HG02588 (cell line): ENCODE measurements around the gene COASY.
A peak's percentile ranks its signal among the peaks of the same experiment; 100 is the strongest.

Experiments
- ATAC-seq: cut with Tn5 transposase; IDR thresholded peaks from one replicate; pipeline ENCODE4 v1.9.1; 2021; ENCODE audit warnings: mild to moderate bottlenecking, moderate library complexity; ENCODE audit not compliant: unreplicated experiment

Gene COASY

DNA sequence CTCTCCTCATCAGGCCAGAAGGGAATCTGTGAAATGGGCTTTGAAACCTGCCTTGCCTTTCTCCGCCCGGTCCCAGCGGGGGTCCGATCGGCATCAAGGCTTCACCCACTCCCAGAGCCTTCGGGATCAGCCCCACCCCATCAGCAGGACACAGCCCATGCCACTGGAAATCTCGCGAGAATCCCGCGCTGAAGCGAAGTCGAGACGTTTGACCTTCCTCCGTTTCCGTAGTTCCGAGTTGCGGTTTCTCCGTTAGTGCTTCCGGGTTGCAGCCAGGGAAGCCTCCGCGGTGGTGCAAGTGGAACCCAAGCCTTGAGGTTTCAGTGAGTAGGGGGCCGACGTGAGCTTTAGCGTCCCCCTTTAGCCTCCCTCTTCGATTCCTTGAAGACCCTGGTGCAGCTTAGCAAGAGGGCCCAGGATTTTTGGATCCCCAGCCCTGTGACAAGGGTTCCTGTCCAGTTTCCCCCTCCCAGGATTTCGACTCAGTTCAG lies at the start of gene COASY:
Gene COASY, plus strand, starts transcription at position 252 of the 491 bp plus-strand sequence. CDS start 475 bp downstream, outside the sequence.
- ATAC-seq: peak; percentile 52

DNA sequence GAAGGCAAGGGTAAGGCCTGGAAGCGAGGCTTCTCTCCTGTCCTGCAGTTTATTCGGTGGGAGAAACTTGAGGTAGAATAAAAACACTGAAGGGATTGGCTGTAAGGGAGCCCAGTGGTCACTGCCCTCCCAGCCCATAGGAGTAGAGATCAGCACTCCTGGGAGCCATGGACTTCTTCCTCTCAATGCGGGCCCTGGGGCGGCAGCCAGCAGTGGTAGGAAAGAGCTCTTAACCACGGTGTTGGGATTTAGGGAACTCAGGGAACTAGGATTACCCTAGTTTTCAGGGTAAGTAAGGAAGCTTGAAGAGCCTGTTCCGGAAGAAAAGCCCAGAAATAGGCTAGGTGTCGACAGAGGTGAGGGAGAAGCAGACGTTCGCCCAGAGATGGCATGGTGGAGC lies 49.7 kb upstream of the COASY start:
- ATAC-seq: no peak

DNA sequence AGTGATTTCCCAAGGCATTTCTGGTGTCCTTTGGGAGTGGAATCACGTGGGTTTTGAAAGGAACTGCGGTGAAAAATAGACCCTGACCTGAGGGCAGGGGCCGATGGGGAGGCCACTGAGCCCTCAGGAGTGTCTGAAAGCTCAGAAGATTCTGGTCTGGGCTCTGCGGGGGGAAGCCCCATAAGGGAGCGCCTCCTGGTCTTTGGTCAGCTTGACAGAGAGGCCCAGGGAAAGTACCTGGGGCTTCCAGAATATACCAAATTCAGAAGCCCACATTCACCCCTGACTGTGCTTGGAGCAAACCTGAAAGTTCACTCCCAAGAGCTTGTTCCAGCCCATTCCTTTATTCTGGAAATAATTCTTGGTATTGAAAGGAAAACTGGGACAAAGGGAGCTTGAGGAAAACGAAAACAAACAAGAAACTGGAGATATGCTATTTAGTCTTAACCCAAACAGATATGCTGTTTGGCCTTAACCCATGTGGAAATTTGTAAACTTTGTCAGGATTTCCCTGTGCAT lies 49.2 kb upstream of the COASY start:
- ATAC-seq: no peak

DNA sequence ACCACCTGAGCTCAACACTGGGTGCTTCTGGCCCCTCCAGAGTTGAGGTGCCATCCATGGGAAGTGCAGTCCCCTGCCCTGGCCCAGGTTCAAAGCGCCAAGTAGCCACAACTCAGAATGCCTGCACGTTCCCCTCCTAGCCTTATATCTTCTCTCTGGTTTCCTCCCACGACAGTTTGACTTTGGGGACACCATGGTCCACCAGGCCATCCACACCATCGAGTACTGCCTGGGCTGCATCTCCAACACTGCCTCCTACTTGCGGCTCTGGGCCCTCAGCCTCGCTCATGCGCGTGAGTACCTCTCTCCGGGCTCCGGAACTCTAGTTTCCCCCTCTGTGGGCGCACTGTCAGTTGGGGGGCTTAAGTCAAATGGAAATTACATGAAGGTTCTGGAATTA lies 48.3 kb upstream of the COASY start:
- ATAC-seq: no peak

DNA sequence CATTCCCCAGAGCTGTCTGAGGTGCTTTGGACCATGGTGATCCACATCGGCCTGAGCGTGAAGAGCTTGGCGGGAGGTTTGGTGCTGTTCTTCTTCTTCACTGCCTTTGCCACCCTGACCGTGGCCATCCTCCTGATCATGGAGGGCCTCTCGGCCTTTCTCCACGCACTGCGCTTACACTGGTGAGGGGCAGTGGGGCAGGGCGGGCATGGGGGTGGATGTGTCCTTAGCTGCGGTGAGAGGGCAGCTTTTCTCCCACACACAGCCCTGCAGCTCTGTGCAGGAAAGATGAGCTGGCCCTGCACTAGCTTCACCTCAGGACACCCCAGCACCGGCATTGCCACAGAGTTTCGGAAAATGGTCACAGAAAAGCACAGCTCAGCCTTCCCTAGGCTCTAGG lies 47.7 kb upstream of the COASY start:
- ATAC-seq: no peak

DNA sequence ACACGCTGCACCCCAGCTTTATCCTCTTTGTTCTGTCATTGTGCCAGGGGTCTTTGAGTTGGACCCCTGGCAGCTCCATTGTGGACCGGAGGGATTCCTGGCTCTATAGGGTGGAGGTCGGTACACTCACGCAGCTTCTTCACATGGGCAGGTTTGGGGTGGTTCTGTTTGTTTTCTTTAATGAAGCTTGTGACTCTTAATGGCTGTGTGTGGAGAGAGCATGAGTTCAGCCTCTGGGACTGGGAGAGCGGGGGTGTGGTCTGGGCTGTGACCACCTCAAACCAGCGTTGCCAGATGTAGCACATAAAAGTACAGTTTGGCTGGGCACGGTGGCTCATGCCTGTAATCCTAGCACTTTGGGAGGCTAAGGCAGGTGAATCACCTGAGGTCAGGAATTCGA lies 47.1 kb upstream of the COASY start:
- no peak for ATAC-seq

DNA sequence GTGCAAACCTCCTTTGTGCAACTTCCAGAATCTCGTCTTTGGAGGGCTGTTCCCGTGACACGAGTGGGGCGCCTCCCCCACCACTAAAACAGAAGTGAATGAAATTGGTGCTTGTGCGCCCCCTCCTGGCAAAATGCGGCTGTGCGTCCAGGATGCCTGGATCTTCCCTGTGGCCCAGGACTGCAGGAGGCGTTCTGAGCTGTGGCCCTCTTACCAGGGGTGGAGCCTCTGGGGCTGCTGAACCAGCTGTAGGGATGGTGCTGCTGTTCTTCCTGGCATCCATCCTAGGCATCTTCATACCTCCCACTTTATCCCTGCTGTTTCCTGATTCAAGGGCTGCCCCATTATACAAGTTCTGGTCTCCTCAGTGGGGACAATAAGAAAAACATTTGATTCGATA lies 44.4 kb upstream of the COASY start:
- no peak for ATAC-seq

DNA sequence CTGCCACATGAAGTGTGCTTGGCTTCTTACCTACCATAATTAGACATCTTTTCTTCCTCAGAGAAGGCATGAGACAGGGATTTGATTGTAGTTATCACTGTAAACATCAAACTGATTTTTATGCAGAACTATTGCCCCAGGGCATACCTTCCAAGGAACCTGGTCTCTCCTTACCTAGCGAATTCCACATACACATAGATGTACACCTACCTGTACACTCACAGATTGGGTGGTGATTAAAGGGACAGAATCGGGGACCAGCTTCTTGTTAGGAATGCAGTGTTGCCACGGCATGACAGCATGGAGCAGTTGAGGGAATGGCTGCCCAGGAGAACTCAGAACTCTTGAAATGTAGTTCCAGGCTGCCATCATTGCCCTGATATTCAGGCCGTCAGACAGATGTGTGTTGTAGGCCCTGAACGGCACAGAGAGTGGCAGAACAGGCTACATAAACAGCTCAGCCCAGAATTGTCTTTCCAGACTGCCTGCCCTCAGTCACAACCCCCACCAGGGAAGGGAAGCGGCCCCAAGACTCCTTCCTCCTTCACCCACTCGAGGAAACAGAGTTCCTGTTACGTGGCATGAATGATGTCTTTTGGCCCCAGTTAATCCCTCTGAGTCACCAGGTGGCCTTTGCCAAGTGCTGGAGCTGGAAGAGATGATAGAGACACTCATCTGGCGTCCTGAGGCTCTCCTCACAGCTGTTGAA lies 43.7 kb upstream of the COASY start:
- no peak for ATAC-seq

DNA sequence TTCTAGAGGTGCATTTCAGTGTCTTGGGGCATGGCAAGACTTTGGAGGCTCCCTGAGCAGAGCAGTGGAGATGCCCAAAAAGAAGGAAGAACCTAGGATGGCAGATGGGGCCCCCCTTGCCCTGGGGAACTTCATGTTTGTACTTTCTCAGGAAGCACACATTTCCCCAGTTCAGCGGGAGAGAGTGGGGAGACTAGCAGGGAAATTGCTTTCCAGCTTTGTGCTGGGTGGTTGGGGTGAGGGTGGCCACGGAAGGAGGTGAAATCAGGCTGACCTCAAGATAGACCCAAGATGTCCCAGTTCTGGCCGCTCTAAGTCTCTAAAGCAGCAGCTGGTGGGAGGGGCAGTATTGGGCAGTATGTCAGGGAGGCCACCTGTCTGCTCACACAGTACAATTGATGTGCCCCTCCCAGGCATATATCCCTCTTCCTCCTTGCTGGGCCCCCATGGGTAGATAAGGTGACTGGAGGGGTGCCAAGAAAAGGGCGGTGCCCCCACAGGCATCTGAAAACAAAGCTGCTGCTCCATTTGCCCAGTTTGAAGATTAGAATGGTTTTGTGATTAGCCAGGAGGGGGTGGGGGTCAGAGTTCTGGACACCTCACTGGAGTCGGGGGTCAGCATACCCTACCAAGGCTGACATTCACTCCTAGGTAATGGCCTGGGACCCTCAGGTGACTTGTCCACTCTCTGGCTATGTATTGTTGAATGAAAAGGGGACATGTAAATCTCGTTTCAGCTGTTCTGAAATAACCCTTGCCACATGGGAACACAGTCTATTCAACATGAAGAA lies 43.0 kb upstream of the COASY start:
- ATAC-seq: no peak

DNA sequence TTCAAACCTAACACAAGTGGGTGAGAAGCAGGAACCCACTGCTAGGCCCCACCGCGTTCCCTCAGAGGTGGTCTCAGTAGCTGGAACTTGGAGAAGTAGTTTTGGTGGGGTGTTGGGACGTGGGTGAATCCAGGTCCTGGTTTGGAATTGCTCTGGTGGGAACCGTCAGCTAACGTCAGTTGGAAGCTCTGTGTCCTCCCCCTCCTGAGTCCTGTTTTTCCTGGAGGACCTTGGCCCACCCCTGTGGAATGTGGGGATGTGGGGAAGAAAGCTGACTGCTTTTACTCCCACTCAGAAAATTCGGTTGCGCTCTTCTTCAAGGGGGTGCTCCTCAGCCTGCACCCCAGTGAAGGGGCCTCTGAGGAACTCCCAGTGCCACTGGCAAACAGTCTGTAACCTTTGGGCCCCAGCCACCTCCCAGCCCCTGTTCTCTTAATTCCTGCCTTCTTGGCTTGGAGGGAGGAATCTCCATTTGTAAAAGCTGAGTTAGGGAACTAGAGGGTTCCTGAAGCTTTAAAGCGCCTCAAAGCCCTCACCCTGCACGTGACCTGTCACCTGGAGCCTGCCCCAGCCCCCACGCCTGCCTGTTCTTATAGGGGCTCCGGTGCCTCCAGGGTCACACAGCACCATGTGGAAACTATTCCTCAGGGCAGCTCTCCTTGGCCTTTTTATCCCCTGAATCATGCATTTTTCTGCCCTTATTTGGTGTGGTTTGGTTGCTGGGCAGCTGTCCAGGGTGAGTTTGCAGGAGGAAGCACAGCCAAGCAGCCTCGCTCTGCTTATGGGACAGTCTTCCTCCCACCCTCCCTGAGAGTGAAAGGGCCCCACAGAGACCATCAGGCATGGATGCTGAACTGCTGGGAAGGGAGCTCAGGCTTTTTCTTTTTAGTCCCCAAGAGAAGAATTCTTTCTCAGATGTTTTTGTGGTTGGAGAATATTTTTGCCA lies 42.1 kb upstream of the COASY start:
- no peak for ATAC-seq

DNA sequence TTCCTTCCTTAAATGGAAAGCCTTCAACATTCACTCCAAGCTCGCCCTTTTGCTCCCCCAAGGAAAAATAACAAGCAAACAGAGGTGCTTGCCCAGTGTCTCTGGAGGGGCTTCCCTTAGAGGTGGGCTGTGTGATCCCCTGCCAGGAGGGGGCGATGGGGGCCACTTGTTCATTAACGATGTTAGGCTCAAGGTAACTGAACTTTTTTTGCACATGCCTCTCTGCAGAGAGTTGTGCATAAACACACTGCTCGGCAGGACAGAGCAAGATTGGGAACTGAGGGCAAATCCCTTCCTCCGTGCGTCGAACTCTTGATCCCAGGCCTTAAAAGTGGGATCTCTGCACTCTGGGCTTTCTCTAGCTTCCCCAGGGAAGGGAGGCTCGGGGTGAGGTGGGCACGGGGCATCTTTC lies 41.4 kb upstream of the COASY start:
- ATAC-seq: no peak

DNA sequence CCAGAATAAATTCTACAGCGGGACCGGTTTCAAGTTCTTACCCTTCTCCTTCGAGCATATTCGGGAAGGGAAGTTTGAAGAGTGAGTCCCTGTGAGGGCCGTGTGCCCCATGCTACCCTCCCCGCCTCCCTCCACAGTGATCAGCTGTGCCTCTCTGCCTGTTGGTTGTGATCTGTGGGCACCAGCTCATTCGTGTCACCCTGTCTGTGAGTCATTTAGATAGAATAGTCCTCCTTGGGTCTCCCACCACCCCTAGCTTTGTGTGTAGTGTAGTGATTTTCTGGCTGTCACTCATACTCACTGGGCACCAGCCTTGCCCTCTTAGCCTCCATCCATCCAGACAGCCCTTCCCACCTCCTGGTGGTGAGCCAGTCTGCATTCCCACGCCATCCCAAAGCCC lies 40.9 kb upstream of the COASY start:
- ATAC-seq: no peak

DNA sequence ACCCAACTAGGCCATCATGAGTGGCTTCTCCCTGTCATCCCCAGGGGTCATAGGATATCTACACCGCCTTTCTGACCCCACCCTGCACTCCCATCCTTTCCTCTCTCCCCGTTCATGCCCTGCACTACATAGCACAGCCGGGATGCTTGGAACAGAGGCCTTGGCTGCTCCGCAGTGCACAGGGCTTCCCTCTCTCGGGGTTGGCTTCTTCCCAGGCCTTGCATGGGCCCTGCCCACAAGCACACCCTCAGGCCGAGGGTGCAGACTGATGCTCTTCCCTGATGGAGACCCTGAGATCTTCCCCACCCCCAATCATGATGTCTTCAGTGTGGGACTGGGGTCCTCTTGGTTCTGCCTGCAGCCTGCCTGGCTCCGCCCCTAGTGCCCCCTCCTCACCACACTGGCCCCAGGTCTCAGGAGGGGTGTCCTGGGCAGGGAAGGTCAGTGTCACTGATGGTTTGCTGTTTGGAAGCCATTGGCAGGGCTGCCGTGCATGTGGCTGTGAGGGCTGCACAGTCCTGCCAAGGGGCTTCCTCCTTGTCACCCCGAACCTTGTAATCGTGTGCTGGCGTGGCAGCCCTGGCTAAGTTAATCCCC lies 40.2 kb upstream of the COASY start:
- ATAC-seq: no peak

DNA sequence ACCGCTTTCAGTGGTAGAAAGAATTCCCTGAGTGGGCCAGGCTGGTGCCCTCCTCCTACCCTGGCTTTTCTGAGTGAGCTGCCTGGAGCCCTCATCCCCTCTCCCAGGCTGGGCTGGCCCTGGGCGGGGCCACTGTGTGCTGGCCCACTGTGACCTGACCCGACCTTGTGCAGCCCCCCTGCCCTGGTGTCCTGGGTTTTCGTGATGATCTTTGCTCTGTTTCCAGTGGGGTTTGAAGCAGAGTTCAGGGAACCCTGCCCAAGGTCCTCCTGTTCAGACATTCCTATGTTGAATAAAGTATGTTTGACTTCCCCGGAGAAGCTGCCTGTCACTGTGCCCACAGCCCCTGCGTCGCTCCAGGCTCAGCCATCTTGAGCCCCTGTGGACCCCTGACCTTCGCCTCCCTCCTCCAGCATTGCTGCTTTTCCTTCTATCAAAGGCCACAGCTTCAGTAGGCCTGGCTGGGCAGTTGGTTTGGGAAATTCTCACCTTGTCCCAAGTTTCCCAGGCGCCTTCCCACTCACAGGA lies 39.6 kb upstream of the COASY start:
- no peak for ATAC-seq

DNA sequence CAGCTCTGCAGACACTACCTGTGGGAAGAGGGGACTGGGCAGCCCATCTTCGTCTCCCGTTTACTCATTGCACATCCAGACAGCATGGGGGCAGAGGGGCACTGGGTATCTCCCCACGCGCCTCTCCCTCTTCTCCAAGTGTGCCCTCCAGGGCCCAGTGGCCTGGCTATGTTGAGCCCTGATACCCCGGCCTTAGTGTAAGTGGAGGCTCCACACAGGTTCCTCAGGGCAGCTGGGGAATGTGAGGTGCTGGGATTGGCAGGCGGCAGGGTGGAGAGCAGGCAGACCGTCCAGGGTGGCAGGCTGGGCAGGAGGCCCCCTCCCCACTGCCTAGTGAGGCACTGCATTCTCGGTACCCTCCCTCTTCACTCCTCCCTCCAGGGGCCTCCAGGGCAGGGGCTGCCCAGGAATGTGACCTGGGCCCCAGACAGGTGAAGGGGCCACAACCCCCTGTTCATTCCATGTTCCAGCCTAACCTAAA lies 39.1 kb upstream of the COASY start:
- ATAC-seq: no peak

DNA sequence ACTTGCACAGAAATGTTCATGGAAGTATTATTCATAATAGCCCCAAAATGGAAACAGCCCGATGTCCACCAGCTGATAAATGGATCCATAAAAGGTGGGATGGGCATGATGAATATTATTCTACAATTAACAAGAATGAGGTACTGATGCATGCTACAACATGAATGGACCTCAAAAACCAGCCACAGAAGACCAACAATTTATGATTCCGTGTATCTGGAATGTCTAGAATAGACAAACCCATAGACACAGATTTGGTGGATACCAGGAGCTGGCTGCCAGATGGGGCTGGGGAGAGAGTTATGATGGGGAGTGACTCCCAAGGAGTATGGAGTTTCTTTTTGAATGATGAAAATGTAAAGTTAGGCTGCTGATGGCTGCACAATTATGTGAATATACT lies 36.7 kb upstream of the COASY start:
- no peak for ATAC-seq

DNA sequence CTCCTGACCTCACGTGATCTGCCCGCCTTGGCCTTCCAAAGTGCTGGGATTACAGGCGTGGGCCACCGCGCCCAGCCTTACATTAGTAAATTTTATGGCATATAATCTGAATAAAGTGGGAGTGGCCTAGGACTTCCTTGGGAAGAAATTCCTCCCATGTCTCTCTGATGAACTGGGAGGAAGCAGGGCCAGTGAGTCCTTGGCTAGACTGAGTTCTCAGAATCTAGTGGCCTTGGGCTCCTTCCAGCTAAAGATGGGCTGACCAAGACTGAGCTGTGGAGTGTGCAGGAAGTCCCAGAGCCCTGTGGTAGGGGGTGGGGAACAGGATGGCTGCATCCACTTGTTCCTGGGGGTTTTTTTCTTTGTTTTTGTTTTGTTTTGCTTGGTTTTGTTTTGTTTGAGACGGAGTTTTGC lies 35.9 kb upstream of the COASY start:
- no peak for ATAC-seq

DNA sequence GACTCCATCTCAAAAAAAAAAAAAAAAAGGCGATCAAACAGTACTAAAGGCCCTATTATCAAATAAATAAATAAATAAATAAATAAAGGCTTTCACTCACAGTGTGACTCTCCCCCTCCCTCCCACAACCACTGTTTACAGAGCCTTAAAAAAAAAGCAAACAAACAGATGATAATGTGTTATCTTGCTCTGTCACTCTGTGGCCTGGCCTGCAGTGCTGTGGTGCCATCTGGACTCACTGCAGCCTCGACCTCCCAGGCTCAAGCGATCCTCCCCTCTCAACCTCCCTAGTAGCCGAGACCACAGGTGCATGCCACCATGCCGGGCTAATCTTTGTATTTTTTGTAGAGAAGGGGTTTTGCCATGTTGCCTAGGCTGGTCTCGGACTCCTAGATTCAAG lies 34.0 kb upstream of the COASY start:
- no peak for ATAC-seq

DNA sequence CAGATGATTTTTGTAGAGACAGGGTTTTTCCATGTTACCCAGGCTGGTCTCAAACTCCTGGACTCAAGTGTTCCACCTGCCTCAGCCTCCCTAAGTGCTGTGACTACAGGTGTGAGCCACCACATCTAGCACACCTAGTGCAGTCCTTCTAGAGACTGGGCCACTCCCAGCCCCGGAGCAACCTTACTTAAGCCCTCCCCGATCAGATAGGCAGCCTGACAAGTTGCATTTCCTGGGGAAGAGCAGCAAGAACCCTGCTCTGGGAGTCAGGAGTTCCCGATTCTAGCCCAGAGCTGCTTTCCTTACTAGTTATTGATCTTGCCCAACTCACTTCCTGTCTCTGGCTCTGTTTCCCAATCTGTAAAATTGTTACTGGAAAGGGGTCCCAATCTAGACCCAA lies 32.9 kb upstream of the COASY start:
- no peak for ATAC-seq

DNA sequence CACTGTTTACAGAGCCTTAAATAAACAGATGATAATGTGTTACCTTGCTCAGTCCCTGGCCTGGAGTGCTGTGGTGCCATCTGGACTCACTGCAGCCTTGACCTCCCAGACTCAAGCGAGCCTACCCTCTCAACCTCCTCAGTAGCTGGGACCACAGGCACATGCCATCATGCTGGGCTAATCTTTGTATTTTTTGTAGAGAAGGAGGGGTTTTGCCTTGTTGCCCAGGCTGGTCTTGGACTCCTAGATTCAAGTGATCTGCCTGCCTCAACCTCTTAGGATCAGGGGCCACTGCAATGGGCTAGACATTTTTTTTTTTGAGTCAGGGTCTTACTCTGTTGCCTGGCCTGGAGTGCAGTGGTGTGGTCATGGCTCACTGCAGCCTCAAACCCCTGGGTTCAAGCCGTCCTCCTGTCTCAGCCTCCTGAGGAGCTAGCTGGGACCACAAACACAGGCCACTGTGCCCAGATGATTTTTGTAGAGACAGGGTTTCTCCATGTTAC lies 30.9 kb upstream of the COASY start:
- no peak for ATAC-seq
